D721Med (cell line): ENCODE measurements around the gene UBE4A.

Source experiments
- DNase-seq: peaks from one replicate; pipeline ENCODE4 v3.0.0; 2011; ENCODE audit warnings: low spot score; ENCODE audit not compliant: insufficient read length
- FAIRE-seq: peaks from 2 replicates; lab custom pipeline; 2011; peaks lifted over from hg19 to GRCh38; lab: Jason Lieb, UNC
- CTCF ChIP-seq: IDR thresholded peaks from 2 replicates; pipeline ENCODE4 v1.5.1; 2012; ENCODE audit warnings: mild to moderate bottlenecking, control low read depth; ENCODE audit not compliant: insufficient read depth; ENCODE audit errors: missing control alignments

Gene UBE4A

GRCh38 chr11:118359295-118359958 lies at the start of gene UBE4A:
Gene UBE4A, plus strand, starts transcription at chr11:118359600. Its CDS starts 5,481 bp downstream, at chr11:118365081.
- peak; percentile 25 for FAIRE-seq

GRCh38 chr11:118310271-118310670 lies 49.1 kb upstream of the UBE4A start:
- TF ChIP-seq CTCF: no peak
- no peak for FAIRE-seq
- DNase-seq: no peak

More at GRCh38 chr11:118359295-118359958, at the start of gene UBE4A:
- TF ChIP-seq CTCF: no peak
- peak; percentile 31 for DNase-seq

- no peak for TF ChIP-seq CTCF
- DNase-seq (no peak), FAIRE-seq (no peak)
Observed at GRCh38 chr11:118310781-118311485, 48.5 kb upstream of the UBE4A start.

- no peak for TF ChIP-seq CTCF
- FAIRE-seq (no peak), DNase-seq (no peak)
Observed at GRCh38 chr11:118311518-118311917, 47.9 kb upstream of the UBE4A start.

- TF ChIP-seq CTCF: no peak
- FAIRE-seq (no peak), DNase-seq (no peak)
Observed at GRCh38 chr11:118312328-118312727, 47.1 kb upstream of the UBE4A start.

- no peak for TF ChIP-seq CTCF
- no peak for DNase-seq
- FAIRE-seq: no peak
Observed at GRCh38 chr11:118313242-118313641, 46.2 kb upstream of the UBE4A start.

- DNase-seq: no peak
- TF ChIP-seq CTCF: no peak
- FAIRE-seq: no peak
Observed at GRCh38 chr11:118314988-118315411, 44.4 kb upstream of the UBE4A start.
